KOPT-K1 (cell line): ENCODE data around the gene LRIG1.

ENCODE experiments used
- H3K27ac ChIP-seq: fragments of 200-600 bp; sonication (generic); 2 replicates; pipeline ENCODE4 v1.5.1; 2016; ENCODE audit warnings: antibody characterized with exemption, mild to moderate bottlenecking, low read depth, low read length; ENCODE audit not compliant: poor library complexity, severe bottlenecking
- H3K36me3 ChIP-seq: fragments of 200-600 bp; sonication (generic); 2 replicates; pipeline ENCODE4 v1.5.1; 2017; ENCODE audit warnings: antibody characterized with exemption, mild to moderate bottlenecking, low read length, moderate library complexity; ENCODE audit not compliant: insufficient read depth
- H3K9me3 ChIP-seq: fragments of 200-600 bp; sonication (generic); 2 replicates; pipeline ENCODE4 v1.5.1; 2017; ENCODE audit warnings: antibody characterized with exemption, low read length, mild to moderate bottlenecking; ENCODE audit not compliant: insufficient read depth, poor library complexity, severe bottlenecking

Gene LRIG1

GRCh38 chr3:66456711-66457173, 44.1 kb downstream of the LRIG1 start:
- Histone ChIP-seq H3K36me3 (no peaks in the 10 kb centered on the region), H3K27ac (no peak overlapping the region), H3K9me3 (no peaks in the 10 kb centered on the region)

- Histone ChIP-seq H3K9me3 (no peaks in the 10 kb centered on the region), H3K27ac (no peak overlapping the region), H3K36me3 (no peaks in the 10 kb centered on the region)
Measured at GRCh38 chr3:66454464-66454859, 46.4 kb downstream of the LRIG1 start.

- H3K36me3 ChIP-seq = no peaks in the 10 kb centered on the region
- H3K27ac ChIP-seq = no peak overlapping the region
Measured at GRCh38 chr3:66453651-66454463, 47.0 kb downstream of the LRIG1 start.

GRCh38 chr3:66452303-66453011, 48.4 kb downstream of the LRIG1 start:
- H3K9me3 ChIP-seq = no peaks in the 10 kb centered on the region
- H3K27ac ChIP-seq = no peak overlapping the region
- no peaks in the 10 kb centered on the region for H3K36me3 ChIP-seq

More at GRCh38 chr3:66453651-66454463, 47.0 kb downstream of the LRIG1 start:
- H3K9me3 ChIP-seq = no peaks in the 10 kb centered on the region

- no peaks in the 10 kb centered on the region for H3K36me3 ChIP-seq
- H3K9me3 ChIP-seq = no peaks in the 10 kb centered on the region
- no peak overlapping the region for H3K27ac ChIP-seq
Measured at GRCh38 chr3:66451766-66452165, 49.1 kb downstream of the LRIG1 start.

GRCh38 chr3:66450390-66451022, 50.3 kb downstream of the LRIG1 start:
- Histone ChIP-seq H3K27ac (no peak overlapping the region), H3K9me3 (no peaks in the 10 kb centered on the region), H3K36me3 (no peaks in the 10 kb centered on the region)

- Histone ChIP-seq H3K27ac (no peak overlapping the region), H3K36me3 (no peaks in the 10 kb centered on the region)
Measured at GRCh38 chr3:66449411-66449974, 51.3 kb downstream of the LRIG1 start.

GRCh38 chr3:66444146-66444644, 56.6 kb downstream of the LRIG1 start:
- H3K27ac ChIP-seq = no peak overlapping the region
- no peaks in the 10 kb centered on the region for H3K36me3 ChIP-seq

More at GRCh38 chr3:66449411-66449974, 51.3 kb downstream of the LRIG1 start:
- no peaks in the 10 kb centered on the region for H3K9me3 ChIP-seq

GRCh38 chr3:66443118-66443803, 57.6 kb downstream of the LRIG1 start:
- H3K27ac ChIP-seq = no peak overlapping the region
- no peaks in the 10 kb centered on the region for H3K36me3 ChIP-seq

More at GRCh38 chr3:66444146-66444644, 56.6 kb downstream of the LRIG1 start:
- no peaks in the 10 kb centered on the region for H3K9me3 ChIP-seq

GRCh38 chr3:66442254-66443117, 58.3 kb downstream of the LRIG1 start:
- H3K27ac ChIP-seq = no peak overlapping the region
- H3K36me3 ChIP-seq = no peaks in the 10 kb centered on the region
- H3K9me3 ChIP-seq = no peaks in the 10 kb centered on the region

More at GRCh38 chr3:66443118-66443803, 57.6 kb downstream of the LRIG1 start:
- no peaks in the 10 kb centered on the region for H3K9me3 ChIP-seq

- Histone ChIP-seq H3K9me3 (no peaks in the 10 kb centered on the region), H3K36me3 (no peaks in the 10 kb centered on the region), H3K27ac (no peak overlapping the region)
Measured at GRCh38 chr3:66441692-66442091, 59.1 kb downstream of the LRIG1 start.

GRCh38 chr3:66441129-66441528, 59.7 kb downstream of the LRIG1 start:
- Histone ChIP-seq H3K36me3 (no peaks in the 10 kb centered on the region), H3K9me3 (no peaks in the 10 kb centered on the region), H3K27ac (peak overlapping the region; percentile 14)

- no peaks in the 10 kb centered on the region for H3K36me3 ChIP-seq
- no peaks in the 10 kb centered on the region for H3K9me3 ChIP-seq
- peak overlapping the region; percentile 17 for H3K27ac ChIP-seq
Measured at GRCh38 chr3:66439666-66440344, 61.0 kb downstream of the LRIG1 start.
